Measurements from ENCODE around the gene MAN2C1.
A peak's percentile ranks its signal among the peaks of the same experiment; 100 is the strongest.

Gene MAN2C1

DNA sequence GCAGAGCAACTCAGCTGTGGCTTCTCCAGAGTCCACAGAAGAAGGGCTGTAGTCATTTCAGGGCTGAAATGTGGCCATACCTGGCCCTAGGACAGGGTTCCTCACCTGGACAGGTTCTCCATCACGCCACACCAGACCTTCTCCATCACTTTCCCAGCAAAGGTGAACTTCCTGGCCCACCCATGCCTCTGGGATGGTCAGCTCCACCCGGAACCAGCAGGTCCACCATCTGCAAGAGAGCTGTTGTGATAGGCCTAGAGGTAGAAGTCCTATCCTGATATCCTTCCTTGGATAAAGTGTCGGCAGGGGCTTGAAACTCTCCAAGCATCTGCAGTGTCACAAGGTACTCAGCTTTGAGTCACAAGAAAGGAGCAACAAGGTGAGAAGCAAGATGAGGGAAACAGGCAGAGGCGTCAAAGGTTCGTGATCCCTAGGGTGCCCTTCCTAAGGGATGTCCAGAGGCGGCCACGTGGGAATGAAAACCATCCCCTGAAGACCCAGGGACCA lies 948 bp downstream of the MAN2C1 start:
- H3K4me1 ChIP-seq (ENCODE audit: low read depth, poor library complexity, severe bottlenecking): peaks cover 26% of the 10 kb centered on the region
- H3K27ac ChIP-seq: peak overlapping the region; percentile 93; the same call in 1 of the 2 replicates
- TF ChIP-seq, protein P1, sequence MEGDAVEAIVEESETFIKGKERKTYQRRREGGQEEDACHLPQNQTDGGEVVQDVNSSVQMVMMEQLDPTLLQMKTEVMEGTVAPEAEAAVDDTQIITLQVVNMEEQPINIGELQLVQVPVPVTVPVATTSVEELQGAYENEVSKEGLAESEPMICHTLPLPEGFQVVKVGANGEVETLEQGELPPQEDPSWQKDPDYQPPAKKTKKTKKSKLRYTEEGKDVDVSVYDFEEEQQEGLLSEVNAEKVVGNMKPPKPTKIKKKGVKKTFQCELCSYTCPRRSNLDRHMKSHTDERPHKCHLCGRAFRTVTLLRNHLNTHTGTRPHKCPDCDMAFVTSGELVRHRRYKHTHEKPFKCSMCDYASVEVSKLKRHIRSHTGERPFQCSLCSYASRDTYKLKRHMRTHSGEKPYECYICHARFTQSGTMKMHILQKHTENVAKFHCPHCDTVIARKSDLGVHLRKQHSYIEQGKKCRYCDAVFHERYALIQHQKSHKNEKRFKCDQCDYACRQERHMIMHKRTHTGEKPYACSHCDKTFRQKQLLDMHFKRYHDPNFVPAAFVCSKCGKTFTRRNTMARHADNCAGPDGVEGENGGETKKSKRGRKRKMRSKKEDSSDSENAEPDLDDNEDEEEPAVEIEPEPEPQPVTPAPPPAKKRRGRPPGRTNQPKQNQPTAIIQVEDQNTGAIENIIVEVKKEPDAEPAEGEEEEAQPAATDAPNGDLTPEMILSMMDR (conservative IDR thresholded peaks at IDR 0.05; ENCODE audit: low read depth, low read length): peak; percentile 68; the same call in 1 of the 2 replicates

DNA sequence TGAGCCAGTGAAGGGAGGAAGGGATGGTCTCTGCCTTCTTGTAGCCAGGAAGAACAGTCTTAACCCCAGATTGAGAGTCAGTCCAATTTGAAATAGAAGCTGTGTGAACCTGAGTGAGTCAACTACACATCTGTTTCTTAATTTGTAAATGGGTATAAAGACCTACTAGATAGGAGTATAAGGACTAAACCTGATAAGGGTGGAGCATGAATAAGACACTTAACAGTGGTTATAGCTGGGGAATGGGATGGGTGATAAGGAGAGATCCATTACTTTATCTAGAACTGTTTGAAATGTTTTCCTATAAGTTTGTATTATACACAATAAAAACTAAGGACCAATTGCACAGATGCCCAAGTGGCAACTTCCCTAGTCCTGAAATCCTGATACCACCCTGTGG lies 1.4 kb downstream of the MAN2C1 start:
- Histone ChIP-seq H3K4me2 (0 out of 2 replicates have a peak overlapping the region, but pooled peaks have one; percentile 23), H3K27ac (peak overlapping the region; percentile 93; the same call in 1 of the 2 replicates), H4K20me1 (ENCODE audit: insufficient read depth) (no peaks in the 10 kb centered on the region), H3K79me2 (ENCODE audit: insufficient read depth, low read depth) (peaks cover 6% of the 10 kb centered on the region; the same call in 1 of the 2 replicates), H2AFZ (ENCODE audit: low read depth) (no peak overlapping the region), H3K4me3 (IDR thresholded peaks at IDR 0.05; ENCODE audit: insufficient read depth, low read depth, low read length) (no peak overlapping the region), H3K9ac (no peak overlapping the region; the same call in 1 of the 2 replicates), H3K36me3 (ENCODE audit: insufficient read depth) (no peaks in the 10 kb centered on the region), H3K4me1 (ENCODE audit: low read depth, poor library complexity, severe bottlenecking) (peaks cover 26% of the 10 kb centered on the region), H3K27me3 (ENCODE audit: insufficient read depth, low read depth) (no peaks in the 10 kb centered on the region)
- TF ChIP-seq, protein P1 (conservative IDR thresholded peaks at IDR 0.05; ENCODE audit: low read depth, low read length): no peak

More for the DNA sequence above, 948 bp downstream of the MAN2C1 start:
- Histone ChIP-seq H3K36me3 (ENCODE audit: insufficient read depth) (no peaks in the 10 kb centered on the region), H2AFZ (ENCODE audit: low read depth) (peak overlapping the region; percentile 52; the same call in 1 of the 2 replicates), H3K27me3 (ENCODE audit: insufficient read depth, low read depth) (no peaks in the 10 kb centered on the region), H3K4me2 (peak overlapping the region; percentile 23; the same call in 1 of the 2 replicates), H4K20me1 (ENCODE audit: insufficient read depth) (no peaks in the 10 kb centered on the region), H3K4me3 (IDR thresholded peaks at IDR 0.05; ENCODE audit: insufficient read depth, low read depth, low read length) (no peak overlapping the region), H3K79me2 (ENCODE audit: insufficient read depth, low read depth) (peaks cover 6% of the 10 kb centered on the region; the same call in 1 of the 2 replicates), H3K9ac (peak overlapping the region; percentile 84; the same call in 1 of the 2 replicates)

DNA sequence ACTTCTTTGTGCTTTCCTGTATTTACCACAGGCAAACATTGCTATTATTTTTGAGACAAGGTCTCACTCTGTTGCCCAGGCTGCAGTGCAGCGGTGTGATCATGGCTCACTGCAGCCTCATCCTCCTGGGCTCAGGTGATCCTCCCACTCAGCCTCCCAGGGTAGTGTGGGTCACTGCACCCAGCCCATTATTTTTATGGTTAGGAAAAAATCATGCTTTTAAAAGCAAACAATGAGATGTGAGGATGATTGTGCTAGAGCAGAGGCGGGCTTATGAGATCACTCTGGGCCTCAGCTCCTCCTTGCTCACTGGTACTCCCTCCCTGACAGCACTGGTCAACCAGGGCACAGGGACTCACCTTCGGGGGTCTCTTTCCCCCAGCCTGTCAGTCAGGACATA lies 2.2 kb downstream of the MAN2C1 start:
- Histone ChIP-seq H3K4me1 (ENCODE audit: low read depth, poor library complexity, severe bottlenecking) (peaks cover 26% of the 10 kb centered on the region), H3K4me2 (no peak overlapping the region), H3K4me3 (IDR thresholded peaks at IDR 0.05; ENCODE audit: insufficient read depth, low read depth, low read length) (no peak overlapping the region), H3K79me2 (ENCODE audit: insufficient read depth, low read depth) (peaks cover 6% of the 10 kb centered on the region; the same call in 1 of the 2 replicates), H3K9ac (no peak overlapping the region), H3K27ac (no peak overlapping the region), H3K36me3 (ENCODE audit: insufficient read depth) (no peaks in the 10 kb centered on the region), H2AFZ (ENCODE audit: low read depth) (no peak overlapping the region), H4K20me1 (ENCODE audit: insufficient read depth) (no peaks in the 10 kb centered on the region), H3K27me3 (ENCODE audit: insufficient read depth, low read depth) (no peaks in the 10 kb centered on the region)
- TF ChIP-seq, protein P1 (conservative IDR thresholded peaks at IDR 0.05; ENCODE audit: low read depth, low read length): no peak

DNA sequence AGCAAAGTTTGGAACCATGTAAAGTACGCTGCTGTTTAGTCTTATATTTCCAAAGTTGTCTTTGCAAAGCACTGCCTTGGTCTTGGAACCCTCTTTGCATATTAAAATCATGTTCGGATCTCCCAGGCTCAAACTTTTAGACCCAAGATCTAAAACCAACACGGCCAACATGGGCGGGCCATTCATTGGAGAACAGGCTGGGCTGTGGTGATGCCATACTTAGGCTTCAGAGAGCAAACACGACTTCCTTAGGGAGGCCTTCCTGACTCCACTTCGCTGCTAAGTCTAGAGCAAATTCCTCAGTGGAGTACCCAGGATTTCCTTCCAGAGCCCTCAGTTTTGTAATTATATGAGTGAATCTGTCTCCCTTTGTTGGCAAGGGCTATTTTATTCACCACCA lies 3.5 kb downstream of the MAN2C1 start:
- Histone ChIP-seq H3K27ac (no peak overlapping the region), H3K9ac (no peak overlapping the region), H3K4me3 (IDR thresholded peaks at IDR 0.05; ENCODE audit: insufficient read depth, low read depth, low read length) (no peak overlapping the region), H3K4me2 (no peak overlapping the region), H3K4me1 (ENCODE audit: low read depth, poor library complexity, severe bottlenecking) (peaks cover 17% of the 10 kb centered on the region), H4K20me1 (ENCODE audit: insufficient read depth) (no peaks in the 10 kb centered on the region), H3K36me3 (ENCODE audit: insufficient read depth) (no peaks in the 10 kb centered on the region), H2AFZ (ENCODE audit: low read depth) (no peak overlapping the region), H3K27me3 (ENCODE audit: insufficient read depth, low read depth) (no peaks in the 10 kb centered on the region), H3K79me2 (ENCODE audit: insufficient read depth, low read depth) (peaks cover 6% of the 10 kb centered on the region; the same call in 1 of the 2 replicates)
- TF ChIP-seq, protein P1 (conservative IDR thresholded peaks at IDR 0.05; ENCODE audit: low read depth, low read length): no peak

All from KMS-11 (cell line).